Occipital lobe (tissue), 2 donors: ENCODE data around the gene LONP1. TPM values are rescaled to one million over a fixed set of nuclear protein-coding genes. Genes with fewer than 3 reads are reported as not detected.
"Not testable (repeated sequence)": the region's sequence is repeated elsewhere in the genome, so short reads cannot be mapped to it uniquely, and the experiment has no call there.

ENCODE experiments used
- DNase-seq: peaks from one replicate; lab custom pipeline; 2025; lab: John Stamatoyannopoulos, UW
- total RNA-seq: library from RNA; depleted of rRNA; stranded (reverse); fragments of >200 nt; gene quantifications from one replicate; pipeline ENCODE4 v1.2.3, GENCODE V29; 2014

The LONP1 gene
- total RNA-seq, 1 donor from 2014 or later = 39.6 TPM

DNA sequence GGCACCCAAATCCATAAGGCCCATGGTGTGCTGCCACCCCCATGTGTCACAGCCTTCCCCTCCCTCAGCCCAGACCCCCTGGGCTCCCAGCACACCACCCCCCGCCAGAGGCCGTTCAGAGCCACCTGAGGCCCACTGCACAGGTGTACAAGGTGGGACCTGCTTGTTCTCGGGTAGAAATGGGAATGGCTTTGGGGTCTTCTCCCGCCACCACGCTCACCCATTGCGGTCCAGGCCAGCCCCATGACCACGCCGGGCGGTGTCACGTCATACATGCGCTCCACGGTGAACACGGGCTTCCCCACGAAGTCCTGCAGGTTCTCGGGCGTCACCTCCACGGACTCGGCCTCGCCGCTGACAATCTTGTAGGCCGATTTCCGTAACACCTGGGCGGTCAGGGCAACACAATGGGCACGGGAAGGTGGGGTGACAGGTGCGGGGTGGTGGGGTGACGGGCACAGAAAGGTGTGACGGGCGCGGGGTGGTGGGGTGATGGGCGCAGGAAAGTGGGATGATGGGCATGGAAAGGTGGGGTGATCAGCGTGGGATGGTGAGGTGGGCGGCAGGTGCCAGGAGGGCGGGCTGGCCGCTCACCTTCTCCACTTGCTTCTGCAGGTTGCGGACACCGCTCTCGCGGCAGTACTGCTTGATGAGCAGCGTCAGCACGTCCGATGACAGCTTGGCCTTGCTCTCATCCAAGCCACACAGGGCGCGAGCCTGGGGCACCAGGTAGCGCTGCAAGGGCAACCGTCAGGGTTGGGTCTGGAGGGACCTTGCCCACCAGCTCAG, 25.6 kb downstream of the LONP1 start:
- no peak for DNase-seq

DNA sequence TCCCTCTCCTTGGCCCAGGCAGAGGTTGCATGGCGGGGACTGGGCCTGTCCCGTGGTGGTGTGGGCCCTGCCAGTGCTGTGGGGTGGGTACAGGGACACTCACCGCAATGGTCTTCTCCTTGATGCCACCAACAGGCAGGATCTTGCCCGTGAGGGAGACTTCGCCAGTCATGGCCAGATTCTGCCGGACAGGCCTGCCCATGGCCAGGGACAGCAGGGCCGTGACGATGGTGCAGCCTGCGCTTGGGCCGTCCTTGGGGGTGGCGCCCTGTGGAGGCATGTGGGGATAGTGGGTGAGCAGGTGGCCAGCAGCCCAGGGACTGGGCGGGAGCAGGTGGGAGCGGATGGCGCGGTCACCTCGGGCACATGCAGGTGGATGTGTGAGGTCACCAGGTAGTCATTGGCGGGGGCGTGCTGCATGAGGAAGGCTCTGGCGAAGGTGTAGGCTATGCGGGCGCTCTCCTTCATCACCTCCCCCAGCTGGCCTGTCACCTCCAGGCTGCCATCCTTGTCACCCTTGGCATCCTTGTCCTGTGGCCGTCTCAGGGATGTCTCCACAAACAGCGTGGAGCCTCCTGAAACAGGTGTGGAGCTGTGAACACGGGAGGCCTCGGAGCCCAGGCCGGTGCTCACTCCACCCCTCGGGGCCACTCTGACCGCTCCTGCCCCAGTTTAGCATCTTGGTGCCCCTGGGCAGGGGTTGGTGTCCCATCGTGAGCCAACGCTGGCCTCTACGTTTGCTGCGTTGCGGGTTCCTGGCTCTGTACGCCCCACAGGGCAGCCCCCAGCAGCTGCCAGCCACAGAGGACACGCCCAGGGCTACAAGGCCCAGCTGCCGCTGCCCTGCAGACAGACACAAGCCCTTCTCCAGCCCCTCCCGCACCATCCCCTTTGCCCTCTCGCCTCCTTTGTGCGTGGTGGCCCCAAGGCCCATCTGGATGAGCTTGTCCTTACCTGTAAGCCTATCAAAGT, 26.5 kb downstream of the LONP1 start:
- no peak for DNase-seq

DNA sequence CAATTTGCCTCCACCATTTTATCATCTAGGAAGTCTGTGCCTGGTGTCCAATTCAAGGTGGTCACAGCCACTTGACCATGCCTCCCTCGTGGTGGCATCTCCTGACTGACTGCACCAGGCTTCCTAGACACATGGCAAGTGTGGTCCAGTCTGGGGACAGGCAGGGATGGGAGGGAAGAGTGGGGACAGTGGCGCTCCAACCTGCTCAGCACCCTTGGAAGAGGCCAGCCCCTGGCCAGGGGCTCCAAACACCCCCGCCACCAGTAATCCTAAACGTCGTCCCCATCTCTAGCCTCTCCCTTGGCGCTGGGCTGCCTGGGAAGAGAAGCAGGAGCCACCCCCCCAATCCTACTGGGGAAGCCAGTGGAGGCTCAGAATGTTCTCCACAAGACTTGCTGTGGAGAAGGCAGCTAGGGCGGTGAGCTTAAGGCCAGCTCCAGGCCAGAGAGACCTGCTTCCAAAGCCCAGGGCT, 27.2 kb downstream of the LONP1 start:
- no peak for DNase-seq

DNA sequence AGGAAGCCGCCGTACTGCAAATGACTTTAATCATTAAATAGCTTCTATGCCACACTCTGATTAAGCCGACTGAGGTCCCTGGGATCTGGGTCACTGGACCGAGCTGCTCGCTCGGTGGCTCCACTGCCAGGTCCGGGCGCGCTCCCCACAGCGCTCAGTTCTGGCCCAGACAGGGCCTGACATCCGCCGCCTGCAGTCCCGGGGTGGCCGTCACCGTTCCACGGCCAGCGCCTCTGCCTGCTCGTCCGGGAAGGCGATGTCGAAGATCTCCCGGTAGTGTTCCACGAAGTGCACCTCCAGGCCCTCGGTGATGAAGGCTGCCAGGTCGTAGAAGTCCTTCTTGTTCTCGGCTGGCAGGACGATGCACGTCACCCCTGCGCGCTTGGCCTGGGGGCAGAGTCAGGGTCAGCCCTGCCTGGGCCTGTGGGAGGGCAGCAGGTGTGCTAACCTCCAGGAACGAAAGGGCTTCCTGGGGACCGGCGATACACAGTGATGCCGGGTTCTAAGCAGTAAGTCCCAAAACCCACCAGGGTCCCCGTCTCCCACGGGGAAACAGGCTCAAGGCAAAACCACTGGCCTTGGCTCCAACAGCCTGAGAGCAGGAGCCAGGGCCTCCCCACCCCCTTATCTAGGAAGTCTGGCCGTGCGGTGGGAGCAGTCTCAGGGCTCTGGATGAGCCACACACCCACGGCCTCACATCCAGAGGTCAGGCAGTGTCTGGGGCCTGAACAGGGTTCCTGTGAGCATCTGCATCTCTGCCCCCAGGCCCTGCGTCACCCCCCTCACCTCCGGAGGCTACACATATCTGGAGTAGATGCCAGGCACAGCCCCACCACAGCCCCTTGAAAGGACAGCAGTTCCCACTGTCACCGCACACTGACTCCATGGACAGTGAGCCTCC, 27.9 kb downstream of the LONP1 start:
- DNase-seq = no peak

DNA sequence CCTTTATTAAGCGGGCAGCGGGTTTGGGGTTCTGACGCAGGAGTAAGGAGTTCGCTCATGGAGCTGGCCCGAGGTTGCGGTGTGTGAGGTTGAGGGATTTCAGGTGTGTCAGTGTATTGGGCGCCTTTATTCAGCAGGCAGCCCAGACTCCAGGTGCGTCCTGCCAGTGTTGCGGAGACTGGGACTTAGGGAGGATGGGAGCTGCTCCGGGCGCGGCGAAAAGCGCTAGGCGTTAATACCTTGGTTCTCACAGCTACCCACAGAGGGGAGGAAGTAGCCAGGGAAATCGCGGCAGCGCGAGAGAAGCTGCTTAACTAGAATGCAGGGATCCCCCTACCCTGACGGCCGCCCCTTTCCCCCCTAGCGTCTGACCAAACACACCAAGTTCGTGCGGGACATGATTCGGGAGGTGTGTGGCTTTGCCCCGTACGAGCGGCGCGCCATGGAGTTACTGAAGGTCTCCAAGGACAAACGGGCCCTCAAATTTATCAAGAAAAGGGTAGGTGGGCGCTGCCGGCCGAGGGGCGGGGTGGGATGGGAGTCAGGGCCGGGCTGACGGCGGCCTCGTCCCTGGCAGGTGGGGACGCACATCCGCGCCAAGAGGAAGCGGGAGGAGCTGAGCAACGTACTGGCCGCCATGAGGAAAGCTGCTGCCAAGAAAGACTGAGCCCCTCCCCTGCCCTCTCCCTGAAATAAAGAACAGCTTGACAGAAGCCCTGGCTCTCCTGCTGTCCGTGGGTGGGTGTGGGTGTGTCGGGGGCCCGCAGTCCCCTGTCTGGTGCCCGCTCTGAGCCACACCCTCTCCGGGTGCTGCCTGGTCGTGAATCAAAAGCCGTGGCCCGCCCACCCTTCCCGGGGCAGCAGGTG, 28.8 kb downstream of the LONP1 start:
- DNase-seq = no peak

DNA sequence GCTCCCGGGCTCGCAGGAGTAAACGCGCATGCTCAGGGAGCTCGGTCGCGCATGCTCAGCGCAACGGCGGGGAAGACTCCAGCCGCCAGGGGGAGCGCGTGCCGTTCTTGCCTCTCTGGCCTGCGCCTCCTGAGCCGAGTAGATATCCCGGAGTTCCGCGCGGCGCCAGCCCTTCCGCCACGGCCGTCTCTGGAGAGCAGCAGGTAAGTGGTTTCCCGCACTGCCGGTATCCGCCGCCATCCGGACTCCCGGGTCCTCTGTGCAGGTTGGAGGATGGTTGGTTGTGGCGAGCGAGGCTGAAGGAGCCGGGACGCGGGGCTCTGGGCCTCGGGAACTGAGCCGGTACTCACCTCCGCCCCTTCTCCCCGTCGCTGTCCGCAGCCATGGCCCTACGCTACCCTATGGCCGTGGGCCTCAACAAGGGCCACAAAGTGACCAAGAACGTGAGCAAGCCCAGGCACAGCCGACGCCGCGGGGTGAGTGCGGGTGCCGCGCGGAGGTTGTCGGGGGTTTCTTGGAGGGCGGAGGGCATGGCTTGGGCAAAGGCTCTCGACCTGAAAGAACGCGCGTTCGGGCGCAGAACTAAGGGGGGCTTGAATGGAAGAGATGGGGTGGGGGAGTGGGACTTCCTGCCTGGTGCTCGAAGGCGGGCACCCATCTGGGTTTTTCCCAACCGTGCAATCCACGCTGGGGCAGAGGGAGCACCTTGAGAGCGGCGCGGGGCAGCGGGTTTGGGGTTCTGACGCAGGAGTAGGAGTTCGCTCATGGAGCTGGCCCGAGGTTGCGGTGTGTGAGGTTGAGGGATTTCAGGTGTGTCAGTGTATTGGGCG, 29.6 kb downstream of the LONP1 start, which contains the start of gene RPL36:
Gene RPL36 (plus strand): TSS at position 171 of the 830 bp plus-strand sequence. CDS start 213 bp downstream, at position 384.
- peak; percentile 92 for DNase-seq

DNA sequence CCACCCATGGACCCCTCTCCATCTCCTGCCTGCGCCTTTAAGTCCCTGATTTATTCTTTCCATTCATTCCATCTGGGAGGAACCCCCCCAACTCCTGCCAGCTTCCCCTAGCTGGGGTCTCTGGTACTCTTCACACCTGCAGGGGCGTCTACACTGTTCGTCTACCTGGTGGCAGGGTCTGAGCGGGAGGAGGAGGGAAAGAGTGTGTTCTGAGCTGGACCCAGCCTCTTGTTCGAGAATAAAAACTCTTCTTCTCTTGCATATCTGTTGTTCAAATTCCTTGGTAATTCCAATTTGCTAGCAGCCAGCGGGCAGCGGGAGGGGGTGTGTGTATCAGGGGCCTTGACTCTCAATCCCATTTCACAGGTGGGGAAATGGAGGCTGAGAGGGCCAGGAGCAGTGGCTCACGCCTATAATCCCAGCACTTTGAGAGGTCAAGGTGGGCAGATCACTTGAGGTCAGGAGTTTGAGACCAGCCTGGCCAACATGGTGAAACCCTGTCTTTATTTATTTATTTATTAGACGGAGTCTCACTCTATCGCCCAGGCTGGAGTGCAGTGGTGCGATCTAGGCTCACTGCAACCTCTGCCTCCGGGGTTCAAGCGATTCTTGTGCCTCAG, 31.6 kb downstream of the LONP1 start:
- DNase-seq = not testable (repeated sequence)

DNA sequence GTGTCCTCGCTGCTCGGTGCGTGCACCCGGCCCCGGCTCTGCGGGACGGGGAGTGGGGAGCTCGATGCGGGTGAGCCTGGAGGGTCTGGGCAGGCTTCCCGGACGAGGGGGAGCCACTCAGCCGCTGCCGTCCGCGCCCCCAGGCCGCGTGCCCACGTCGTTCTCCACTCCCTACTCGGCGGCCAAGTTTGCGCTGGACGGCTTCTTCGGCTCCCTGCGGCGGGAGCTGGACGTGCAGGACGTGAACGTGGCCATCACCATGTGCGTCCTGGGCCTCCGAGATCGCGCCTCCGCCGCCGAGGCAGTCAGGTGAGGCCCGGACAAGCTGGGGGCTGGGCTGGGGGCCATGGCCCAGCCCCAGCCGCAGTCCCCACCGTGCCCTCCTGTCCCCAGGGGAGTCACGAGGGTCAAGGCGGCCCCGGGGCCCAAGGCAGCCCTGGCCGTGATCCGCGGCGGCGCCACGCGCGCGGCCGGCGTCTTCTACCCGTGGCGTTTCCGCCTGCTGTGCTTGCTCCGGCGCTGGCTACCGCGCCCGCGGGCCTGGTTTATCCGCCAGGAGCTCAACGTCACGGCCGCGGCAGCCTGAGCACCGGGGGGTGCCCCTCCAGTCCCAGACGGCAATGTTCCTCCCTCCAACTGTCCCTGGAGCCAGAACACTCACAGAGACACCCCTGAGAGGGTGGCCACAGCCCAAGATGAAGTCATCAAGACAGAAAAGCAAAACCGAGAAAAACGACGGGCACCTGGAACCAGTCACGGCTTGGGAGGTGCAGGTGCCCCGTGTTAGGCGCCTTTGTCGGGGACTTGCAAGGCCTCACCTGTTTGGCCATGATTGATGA, 32.4 kb downstream of the LONP1 start:
- DNase-seq = no peak

DNA sequence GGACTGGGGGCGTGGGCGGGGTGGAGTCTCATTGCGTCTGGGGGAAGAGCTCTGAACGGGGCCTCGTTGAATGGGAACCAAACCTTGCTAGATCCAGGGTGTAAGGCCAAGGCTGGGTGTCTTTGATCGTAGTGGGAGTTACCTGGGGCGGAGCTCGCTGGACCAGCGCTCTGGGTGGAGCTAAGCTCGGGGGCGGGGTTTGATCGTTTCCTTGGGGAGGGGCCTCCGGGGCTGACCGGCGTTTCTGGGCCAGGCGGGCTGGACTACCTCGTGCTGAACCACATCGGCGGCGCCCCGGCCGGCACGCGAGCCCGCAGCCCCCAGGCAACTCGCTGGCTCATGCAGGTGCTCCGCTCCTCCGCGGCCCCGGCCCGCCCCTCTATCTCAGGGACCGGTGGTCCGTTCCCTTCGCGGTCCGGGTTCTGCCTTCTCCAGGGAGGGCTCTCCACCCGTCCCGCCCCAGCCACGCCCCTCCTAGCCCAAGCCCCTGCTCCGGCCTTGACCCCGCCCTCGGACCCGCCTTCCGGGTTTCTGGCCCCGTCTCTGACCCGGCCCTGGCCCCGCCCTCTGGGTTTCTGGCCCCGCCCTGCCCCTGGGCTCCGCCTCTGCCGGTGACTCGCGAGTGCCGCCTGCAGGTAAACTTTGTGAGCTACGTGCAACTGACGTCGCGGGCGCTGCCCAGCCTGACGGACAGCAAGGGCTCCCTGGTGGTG, 33.1 kb downstream of the LONP1 start:
- peak; percentile 86 for DNase-seq

DNA sequence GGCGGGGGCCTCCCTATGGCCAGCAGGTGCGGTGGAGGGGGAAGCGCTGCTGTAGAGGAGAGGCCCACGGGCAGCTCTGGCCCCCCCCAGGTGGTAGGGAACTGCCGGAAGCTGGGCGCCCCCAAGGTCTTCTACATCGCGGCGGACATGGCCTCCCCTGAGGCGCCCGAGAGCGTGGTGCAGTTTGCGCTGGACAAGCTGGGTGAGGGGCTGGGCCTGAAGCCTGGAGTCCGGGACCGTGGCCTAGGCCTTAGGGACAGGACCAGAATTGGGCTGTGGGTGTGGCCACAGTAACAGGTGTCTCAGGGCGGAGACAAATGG, 33.7 kb downstream of the LONP1 start:
- DNase-seq = no peak

DNA sequence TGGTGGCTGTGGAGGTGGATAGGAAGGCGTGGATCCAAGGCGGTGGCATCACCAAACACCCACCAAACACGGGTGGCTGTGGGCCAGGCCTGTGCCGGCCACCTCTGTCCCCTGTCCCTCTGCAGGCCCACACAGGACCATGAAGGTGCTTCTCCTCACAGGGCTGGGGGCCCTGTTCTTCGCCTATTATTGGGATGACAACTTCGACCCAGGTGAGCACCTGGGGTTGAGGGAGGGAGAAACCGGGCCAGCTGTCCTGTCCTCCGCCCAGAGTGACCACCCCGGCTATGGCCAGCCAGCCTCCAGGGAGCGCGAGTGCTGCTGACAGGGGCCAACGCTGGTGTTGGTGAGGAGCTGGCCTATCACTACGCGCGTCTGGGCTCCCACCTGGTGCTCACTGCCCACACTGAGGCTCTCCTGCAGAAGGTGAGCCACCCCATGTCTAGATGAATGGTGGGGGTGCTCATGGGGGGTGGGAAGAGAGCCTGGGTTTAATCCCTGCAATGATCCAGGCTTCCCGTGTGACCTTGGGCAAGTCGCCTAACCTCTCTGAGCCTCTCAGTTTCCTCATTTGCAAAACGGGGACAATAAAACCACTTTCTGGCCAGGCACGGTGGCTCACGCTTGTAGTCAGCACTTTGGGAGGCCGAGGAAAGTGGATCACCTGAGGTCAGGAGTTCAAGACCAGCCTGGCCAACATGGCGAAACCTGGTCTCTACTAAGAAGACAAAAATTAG, 35.1 kb downstream of the LONP1 start:
- no peak for DNase-seq

DNA sequence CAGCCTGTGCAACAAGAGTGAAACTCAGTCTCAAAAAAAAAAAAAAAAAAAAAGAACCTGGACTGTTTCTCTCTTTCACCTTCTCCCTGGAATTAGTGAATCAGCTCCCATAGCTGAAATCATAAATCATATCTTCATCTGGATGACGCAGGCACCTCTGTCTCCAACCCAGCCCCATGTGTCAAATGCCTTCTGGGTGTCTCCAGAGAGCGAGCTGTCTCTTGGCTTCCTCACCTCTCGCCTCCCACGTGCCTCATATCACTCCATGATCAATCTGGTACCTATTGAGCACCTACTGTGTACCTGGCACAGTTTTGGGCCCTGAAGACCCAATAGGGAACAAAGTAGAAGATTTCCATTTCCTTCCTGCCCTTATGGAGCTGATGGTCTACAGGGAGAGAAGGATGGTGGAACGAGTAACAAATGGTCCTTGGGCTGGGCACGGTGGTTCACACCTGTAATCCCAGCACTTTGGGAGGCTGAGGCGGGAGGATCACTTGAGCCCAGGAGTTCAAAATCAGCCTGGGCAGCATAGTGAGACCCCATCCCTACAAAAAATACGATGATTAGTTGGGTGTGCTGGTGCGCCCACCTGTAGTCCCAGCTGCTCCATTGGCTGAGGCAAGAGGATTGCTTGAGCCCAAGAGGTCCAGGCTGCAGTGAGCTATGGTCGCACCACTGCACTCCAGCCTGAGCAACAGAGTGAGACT, 36.6 kb downstream of the LONP1 start:
- no peak for DNase-seq

DNA sequence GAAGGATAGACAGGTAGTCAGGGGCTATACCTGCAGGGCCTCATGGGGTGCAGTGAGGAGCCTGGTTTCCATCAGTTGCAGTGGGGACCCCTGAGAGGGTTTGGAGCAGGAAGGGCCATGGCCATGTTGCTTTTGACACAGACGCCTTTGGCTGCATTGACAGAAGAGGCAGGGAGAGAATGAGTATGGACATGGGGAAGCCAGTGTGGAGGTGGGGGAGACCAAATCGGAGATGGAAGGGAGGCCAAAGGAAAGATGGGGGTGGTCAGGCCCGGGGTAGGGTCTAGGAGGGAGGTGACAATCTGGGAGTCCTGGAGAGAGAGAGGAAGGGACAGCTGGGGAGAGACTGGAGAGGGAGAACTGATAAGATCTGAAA, 37.9 kb downstream of the LONP1 start:
- DNase-seq = no peak

DNA sequence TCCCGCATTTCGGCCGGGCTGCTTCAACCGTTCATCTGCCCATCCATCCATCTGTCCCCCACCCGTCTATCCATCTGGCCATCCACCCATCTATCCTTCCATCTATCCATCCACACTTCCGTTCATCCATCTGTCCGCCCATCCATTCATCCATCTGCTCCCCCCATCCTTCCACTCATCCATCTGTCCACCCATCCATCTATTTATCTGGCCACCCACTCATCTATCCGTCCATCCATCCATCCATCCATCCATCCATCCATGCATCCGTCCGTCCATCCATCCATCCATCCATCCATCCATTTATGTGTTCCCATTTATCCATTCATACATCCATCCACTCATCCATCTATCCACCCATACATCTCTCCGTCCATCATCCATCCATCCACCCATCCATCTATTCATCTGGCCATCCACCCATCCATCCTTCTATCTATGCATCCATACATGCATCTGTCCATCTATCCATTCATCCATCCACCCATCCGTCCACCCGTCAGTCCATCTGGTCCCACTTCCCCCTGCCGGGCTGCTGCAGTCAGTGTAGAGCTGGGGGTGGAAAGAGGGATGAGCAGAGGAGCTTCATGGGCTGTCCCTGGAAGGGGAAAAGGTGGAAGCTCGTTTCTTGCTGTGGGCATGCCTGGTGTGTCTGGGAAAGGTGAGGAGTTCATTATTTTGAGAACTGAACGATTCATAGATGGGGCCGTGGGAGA, 38.4 kb downstream of the LONP1 start:
- no peak for DNase-seq
